ENCODE measurements around the gene CGNL1. TPM values are rescaled to one million over a fixed set of nuclear protein-coding genes. Genes with fewer than 3 reads are reported as not detected.
A peak's percentile ranks its signal among the peaks of the same experiment; 100 is the strongest.

CGNL1 gene
- total and polyA plus RNA-seq, 2 experiments from 2014 or later, result 11.4 to 13.1 TPM

- Histone ChIP-seq H3K4me2 (no peak overlapping the region), H3K27ac (peak overlapping the region; percentile 95), H3K79me2 (no peaks in the 10 kb centered on the region), H3K9me3 (ENCODE audit: low read depth) (peaks cover 15% of the 10 kb centered on the region), H4K20me1 (ENCODE audit: insufficient read depth, poor library complexity, severe bottlenecking) (no peaks in the 10 kb centered on the region), H3K4me3 (no peak overlapping the region), H3K9me2 (replicated peaks; ENCODE audit: insufficient read depth) (no peaks in the 10 kb centered on the region), H2AFZ (no peak overlapping the region), H3K4me1 (ENCODE audit: insufficient read depth) (peaks cover 38% of the 10 kb centered on the region), H3K36me3 (replicated peaks; ENCODE audit: insufficient read depth, low read depth) (no peaks in the 10 kb centered on the region), H3K27me3 (no peaks in the 10 kb centered on the region)
- DNase-seq (ENCODE audit: low spot score), result no peak
- 81% methylated on average over 8 of the region's 8 CpGs for WGBS (ENCODE audit: low lambda C conversion rate, missing lambda C conversion rate)
- TF ChIP-seq CTCF (IDR thresholded peaks at IDR 0.05; ENCODE audit: poor library complexity) (no peak), EZH2 (IDR thresholded peaks at IDR 0.05; ENCODE audit: borderline replicate concordance) (no peak), EZH2phosphoT487 (IDR thresholded peaks at IDR 0.05; ENCODE audit: low read depth, severe bottlenecking, unreplicated experiment) (no peak)
Measured at GRCh38 chr15:57580428-57580827, 204.1 kb downstream of the CGNL1 start.

DNA sequence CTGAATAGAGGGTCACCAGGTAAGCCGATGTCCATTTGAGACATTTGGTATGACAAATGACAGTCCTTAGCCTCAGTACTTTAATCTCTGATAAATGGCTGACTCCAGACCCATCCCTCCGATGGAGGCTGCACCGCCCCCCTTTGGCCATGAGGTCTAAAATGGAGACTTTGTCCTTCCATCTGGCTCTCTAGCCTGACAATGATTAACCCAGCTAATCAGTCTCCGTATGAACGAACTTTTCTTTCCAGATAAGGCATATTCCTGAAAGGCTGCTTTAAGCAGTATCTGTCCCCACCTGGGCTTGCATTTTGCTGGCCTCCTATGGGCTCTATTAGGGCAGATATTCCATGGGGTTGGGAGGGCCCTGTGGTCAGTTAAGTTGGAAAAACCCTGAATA lies 204.6 kb downstream of the CGNL1 start:
- H3K79me2 ChIP-seq, result no peaks in the 10 kb centered on the region
- TF ChIP-seq EZH2phosphoT487 (IDR thresholded peaks at IDR 0.05; ENCODE audit: low read depth, severe bottlenecking, unreplicated experiment), result no peak
- peak; percentile 17 for TF ChIP-seq CTCF (IDR thresholded peaks at IDR 0.05; ENCODE audit: poor library complexity)
- no peak for TF ChIP-seq EZH2 (IDR thresholded peaks at IDR 0.05; ENCODE audit: borderline replicate concordance)
- H3K9me3 ChIP-seq (ENCODE audit: low read depth), result peaks cover 15% of the 10 kb centered on the region
- H3K27ac ChIP-seq, result peak overlapping the region; percentile 95
- H3K36me3 ChIP-seq (replicated peaks; ENCODE audit: insufficient read depth, low read depth), result no peaks in the 10 kb centered on the region
- no peaks in the 10 kb centered on the region for H4K20me1 ChIP-seq (ENCODE audit: insufficient read depth, poor library complexity, severe bottlenecking)
- H3K4me3 ChIP-seq, result no peak overlapping the region
- no peak overlapping the region for H2AFZ ChIP-seq
- peaks cover 38% of the 10 kb centered on the region for H3K4me1 ChIP-seq (ENCODE audit: insufficient read depth)
- H3K9me2 ChIP-seq (replicated peaks; ENCODE audit: insufficient read depth), result no peaks in the 10 kb centered on the region
- H3K27me3 ChIP-seq, result no peaks in the 10 kb centered on the region
- DNase-seq (ENCODE audit: low spot score), result peak; percentile 81
- peak overlapping the region; percentile 6 for H3K4me2 ChIP-seq
- WGBS (ENCODE audit: low lambda C conversion rate, missing lambda C conversion rate), result 45% methylated on average over 5 of the region's 5 CpGs

DNA sequence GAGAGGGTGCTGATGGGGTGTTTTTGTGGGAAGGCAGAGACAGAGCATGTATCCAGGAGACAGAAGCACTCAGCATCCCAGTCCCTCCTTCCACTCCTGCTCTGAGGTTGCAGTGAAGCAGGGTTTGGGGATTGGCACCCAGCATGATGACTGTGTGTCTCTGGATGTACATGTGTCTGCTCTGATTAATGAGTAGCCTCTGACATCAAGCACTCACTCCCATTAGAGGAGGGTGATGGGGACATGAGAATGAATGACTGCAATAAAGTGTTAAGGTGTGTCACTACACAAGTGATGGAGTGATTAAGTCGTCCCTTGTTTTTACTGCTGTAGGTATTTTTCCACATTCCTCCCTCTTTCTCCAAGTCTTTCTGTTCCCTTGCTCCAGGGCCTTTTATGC lies 205.8 kb downstream of the CGNL1 start:
- 64% methylated on average over 1 of the region's 1 CpG for WGBS (ENCODE audit: low lambda C conversion rate, missing lambda C conversion rate)
- DNase-seq (ENCODE audit: low spot score), result no peak
- no peaks in the 10 kb centered on the region for H4K20me1 ChIP-seq (ENCODE audit: insufficient read depth, poor library complexity, severe bottlenecking)
- no peaks in the 10 kb centered on the region for H3K27me3 ChIP-seq
- H3K9me2 ChIP-seq (replicated peaks; ENCODE audit: insufficient read depth), result no peaks in the 10 kb centered on the region
- no peak overlapping the region for H2AFZ ChIP-seq
- H3K9me3 ChIP-seq (ENCODE audit: low read depth), result peaks cover 15% of the 10 kb centered on the region
- no peaks in the 10 kb centered on the region for H3K79me2 ChIP-seq
- peaks cover 38% of the 10 kb centered on the region for H3K4me1 ChIP-seq (ENCODE audit: insufficient read depth)
- H3K4me3 ChIP-seq, result no peak overlapping the region
- no peaks in the 10 kb centered on the region for H3K36me3 ChIP-seq (replicated peaks; ENCODE audit: insufficient read depth, low read depth)
- no peak for TF ChIP-seq CTCF (IDR thresholded peaks at IDR 0.05; ENCODE audit: poor library complexity)
- no peak for TF ChIP-seq EZH2phosphoT487 (IDR thresholded peaks at IDR 0.05; ENCODE audit: low read depth, severe bottlenecking, unreplicated experiment)
- no peak for TF ChIP-seq EZH2 (IDR thresholded peaks at IDR 0.05; ENCODE audit: borderline replicate concordance)
- H3K27ac ChIP-seq, result peak overlapping the region; percentile 84
- H3K4me2 ChIP-seq, result peak overlapping the region; percentile 6

DNA sequence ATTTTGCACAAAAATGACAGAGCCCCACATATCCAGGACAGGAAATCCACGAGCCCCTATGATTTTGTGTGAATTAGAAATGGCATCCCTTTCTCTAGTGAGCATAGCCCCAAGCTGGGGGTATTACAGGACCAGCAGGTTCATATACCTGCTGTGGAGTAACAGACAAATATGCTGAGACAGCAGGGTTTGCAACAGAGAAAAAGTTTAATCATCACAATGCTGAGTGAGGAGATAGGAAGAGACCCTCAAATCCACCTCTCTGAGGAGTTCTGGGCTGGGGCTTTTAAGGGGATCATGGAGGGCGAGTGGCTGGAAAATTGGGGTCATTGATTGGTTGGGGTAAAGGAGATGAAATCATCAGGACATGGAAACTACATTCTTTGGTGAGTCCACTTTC lies 207.0 kb downstream of the CGNL1 start:
- no peak for DNase-seq (ENCODE audit: low spot score)
- peaks cover 30% of the 10 kb centered on the region for H3K4me1 ChIP-seq (ENCODE audit: insufficient read depth)
- no peak overlapping the region for H2AFZ ChIP-seq
- no peaks in the 10 kb centered on the region for H3K79me2 ChIP-seq
- WGBS (ENCODE audit: low lambda C conversion rate, missing lambda C conversion rate), result 78% methylated on average over 2 of the region's 2 CpGs
- no peak overlapping the region for H3K27ac ChIP-seq
- H3K27me3 ChIP-seq, result no peaks in the 10 kb centered on the region
- H3K4me2 ChIP-seq, result no peak overlapping the region
- no peak overlapping the region for H3K4me3 ChIP-seq
- no peaks in the 10 kb centered on the region for H3K36me3 ChIP-seq (replicated peaks; ENCODE audit: insufficient read depth, low read depth)
- H4K20me1 ChIP-seq (ENCODE audit: insufficient read depth, poor library complexity, severe bottlenecking), result no peaks in the 10 kb centered on the region
- no peak for TF ChIP-seq CTCF (IDR thresholded peaks at IDR 0.05; ENCODE audit: poor library complexity)
- TF ChIP-seq EZH2phosphoT487 (IDR thresholded peaks at IDR 0.05; ENCODE audit: low read depth, severe bottlenecking, unreplicated experiment), result no peak
- no peak for TF ChIP-seq EZH2 (IDR thresholded peaks at IDR 0.05; ENCODE audit: borderline replicate concordance)
- no peaks in the 10 kb centered on the region for H3K9me2 ChIP-seq (replicated peaks; ENCODE audit: insufficient read depth)
- peaks cover 15% of the 10 kb centered on the region for H3K9me3 ChIP-seq (ENCODE audit: low read depth)

Data from hepatocyte (in vitro differentiated cells).